Muscle of back (tissue), 13 donors: ENCODE measurements around the gene SSX2IP. TPM values are rescaled to one million over a fixed set of nuclear protein-coding genes. Genes with fewer than 3 reads are reported as not detected.
"Not testable (repeated sequence)": the region's sequence is repeated elsewhere in the genome, so short reads cannot be mapped to it uniquely, and the experiment has no call there.

Experiments
- DNase-seq, 3 donors: peaks; one replicate each; pipeline versions ENCODE4 v3.0.0 to v3.0.0-alpha.2; 2013
- long read RNA-seq, 9 donors: transcript quantifications; one replicate each; lab custom pipeline, GENCODE V29; 2026
- polyA plus RNA-seq, 10 donors: library from polyadenylated mRNA; unstranded; fragments of 120-200 nt; gene quantifications; one replicate each; pipeline ENCODE4 v1.2.1, GENCODE V29; 2013; ENCODE audit not compliant: insufficient read length in 10 of 10

Gene SSX2IP, protein sequence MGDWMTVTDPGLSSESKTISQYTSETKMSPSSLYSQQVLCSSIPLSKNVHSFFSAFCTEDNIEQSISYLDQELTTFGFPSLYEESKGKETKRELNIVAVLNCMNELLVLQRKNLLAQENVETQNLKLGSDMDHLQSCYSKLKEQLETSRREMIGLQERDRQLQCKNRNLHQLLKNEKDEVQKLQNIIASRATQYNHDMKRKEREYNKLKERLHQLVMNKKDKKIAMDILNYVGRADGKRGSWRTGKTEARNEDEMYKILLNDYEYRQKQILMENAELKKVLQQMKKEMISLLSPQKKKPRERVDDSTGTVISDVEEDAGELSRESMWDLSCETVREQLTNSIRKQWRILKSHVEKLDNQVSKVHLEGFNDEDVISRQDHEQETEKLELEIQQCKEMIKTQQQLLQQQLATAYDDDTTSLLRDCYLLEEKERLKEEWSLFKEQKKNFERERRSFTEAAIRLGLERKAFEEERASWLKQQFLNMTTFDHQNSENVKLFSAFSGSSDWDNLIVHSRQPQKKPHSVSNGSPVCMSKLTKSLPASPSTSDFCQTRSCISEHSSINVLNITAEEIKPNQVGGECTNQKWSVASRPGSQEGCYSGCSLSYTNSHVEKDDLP
- polyA plus RNA-seq: 10 to 100 TPM; 11.3 to 22.7 (median 15.4) TPM
- long read RNA-seq, donor 1, full-length matches to known transcripts: 4 of 4 reads
- long read RNA-seq, donor 1, partial matches to known transcripts: 0 of 4 reads
- long read RNA-seq, donor 1, other reads (novel, unspliced or antisense): 0 of 4 reads
- long read RNA-seq, donor 2: 0 reads
- long read RNA-seq, donor 3: 0 reads
- long read RNA-seq, donor 4: 0 reads
- long read RNA-seq, donor 5, full-length matches to known transcripts: 4 of 4 reads
- long read RNA-seq, donor 5, partial matches to known transcripts: 0 of 4 reads
- long read RNA-seq, donor 5, other reads (novel, unspliced or antisense): 0 of 4 reads
- long read RNA-seq, donor 6: 0 reads
- long read RNA-seq, donor 7, full-length matches to known transcripts: 2 of 2 reads
- long read RNA-seq, donor 7, partial matches to known transcripts: 0 of 2 reads
- long read RNA-seq, donor 7, other reads (novel, unspliced or antisense): 0 of 2 reads
- long read RNA-seq, donor 8: 0 reads
- long read RNA-seq, donor 9: 0 reads

DNA sequence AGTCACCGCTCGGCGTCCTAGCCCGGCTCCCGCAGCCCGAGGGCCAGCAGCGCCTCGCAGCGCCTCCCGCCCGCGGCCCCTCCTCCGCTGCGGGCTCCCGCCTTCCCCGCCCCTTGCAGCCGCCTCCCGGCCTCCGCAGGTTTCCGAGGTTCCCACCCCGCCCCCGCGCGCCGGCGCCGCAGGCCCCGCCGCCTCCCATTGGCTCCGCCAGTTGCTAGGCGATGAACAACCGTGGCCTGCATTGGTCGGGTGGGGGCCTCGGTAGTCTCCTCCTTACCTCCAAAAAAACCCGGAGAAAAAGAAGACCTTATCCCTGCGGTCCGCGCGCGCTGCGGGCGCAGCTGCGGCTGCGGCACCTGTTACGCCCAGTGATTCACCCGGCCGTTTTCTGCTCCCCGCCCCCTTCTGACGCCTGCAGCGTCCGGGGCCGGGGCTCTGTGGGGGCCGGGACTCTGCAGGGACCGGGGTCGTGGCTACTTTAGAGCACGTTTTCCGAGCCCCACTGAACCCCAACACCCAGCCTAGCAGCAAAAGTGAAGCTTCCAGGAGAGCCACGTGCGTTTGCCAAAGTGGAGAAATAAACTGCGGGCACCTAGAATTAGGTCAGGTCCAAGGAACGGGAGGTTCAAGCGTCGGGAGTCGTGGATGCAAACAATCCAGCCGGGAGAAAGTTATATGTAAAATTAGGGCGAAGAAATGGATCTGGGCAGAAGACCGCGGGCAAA, at the start of gene SSX2IP:
SSX2IP (minus strand) TSS at position 65 of the 725 bp plus-strand sequence. CDS start 19,242 bp downstream, outside the sequence.
- peak; percentile 96 to 98 (median 96) for DNase-seq

DNA sequence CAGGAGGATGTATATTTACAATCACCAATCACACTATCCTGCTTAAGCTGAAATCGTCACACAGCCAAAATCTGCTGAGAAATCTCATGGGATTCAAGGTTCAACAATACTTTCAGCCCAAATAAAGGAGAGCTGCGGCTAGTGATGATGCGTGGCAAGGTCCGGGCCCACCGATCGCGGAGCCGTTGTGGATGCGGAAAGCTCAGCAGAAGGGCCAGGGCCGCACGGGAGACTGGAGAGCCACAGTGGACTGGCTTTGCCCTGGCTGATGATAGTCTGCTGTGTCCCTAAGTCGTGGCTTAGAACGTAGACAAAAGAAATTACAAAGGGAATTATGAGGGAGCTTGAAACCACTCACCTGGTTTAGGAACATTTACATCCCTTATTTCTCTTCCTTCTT, 48.0 kb upstream of the SSX2IP start:
- no peak for DNase-seq

DNA sequence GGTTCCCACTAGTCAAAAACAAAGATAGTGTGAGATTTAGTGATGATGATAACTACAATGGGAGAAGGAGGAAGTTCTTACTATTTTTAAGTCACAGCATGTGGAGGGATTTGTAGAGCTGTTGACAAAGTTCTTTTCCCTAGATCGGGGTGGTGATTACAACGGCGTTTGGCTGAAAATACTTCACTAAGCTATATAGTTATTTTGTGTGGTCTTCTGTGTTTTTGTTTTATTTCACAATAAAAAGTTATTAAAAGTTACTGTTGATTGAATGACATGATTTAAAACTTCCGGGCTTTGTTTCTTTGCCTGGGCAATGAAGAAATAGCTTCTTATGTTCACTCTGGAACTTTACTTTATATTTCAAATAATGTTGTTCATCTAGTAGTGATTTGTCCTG, 47.3 kb upstream of the SSX2IP start:
- no peak for DNase-seq

DNA sequence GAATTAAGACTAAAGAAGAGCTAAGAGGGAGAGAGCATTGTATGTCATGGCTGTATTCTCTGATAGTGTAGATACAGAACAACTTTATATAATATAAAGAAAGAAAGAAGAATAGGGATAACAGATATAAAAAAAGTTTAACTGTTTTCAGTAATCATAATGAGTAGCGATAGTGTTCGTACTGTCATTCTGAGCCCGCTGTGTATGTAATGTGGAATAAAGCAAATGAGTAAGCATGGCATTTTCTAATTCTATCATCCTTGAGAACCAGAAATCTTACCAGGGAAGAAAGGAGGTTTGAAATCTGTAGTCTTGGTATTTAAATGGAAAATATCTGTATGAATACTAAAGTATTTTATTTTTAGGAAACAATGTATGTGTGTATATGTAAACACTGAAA, 46.7 kb upstream of the SSX2IP start:
- DNase-seq: no peak

DNA sequence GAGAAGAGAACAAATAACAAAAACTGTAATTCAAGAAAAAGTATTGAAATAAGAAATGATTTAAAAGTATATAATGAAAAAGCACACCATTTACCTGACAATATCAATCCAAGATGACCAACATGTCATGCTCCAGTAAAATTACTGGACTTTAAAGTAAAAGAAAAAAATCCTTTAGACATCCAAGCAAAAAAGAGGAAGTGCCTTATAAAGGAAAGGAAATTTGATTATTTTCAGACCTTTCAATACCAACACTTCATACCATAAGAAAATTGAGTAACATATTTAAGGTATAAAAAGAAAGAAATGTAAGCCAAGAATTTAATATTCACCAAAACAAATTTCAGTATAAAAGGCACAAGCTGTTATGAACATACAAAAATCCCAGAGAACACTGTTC, 46.2 kb upstream of the SSX2IP start:
- DNase-seq: no peak

DNA sequence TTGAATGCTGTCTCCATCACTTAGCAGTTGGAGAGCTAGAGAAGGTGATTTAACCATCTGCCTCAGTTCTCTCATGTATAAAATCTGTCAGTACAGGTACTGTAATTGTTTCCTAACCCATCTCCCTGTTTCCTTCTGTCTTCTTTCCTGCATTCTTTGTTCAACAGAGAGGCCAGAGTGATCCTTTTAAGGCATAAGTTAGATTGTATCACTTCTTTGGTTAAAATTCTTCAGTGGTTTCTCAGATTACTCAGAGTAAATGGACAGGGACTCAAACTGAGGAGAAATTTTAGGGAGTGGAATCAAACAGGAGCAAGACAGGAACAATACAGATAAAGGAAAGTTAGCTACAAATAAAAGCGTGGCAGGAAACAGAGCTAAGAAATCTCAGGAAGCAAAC, 45.2 kb upstream of the SSX2IP start:
- DNase-seq: no peak

DNA sequence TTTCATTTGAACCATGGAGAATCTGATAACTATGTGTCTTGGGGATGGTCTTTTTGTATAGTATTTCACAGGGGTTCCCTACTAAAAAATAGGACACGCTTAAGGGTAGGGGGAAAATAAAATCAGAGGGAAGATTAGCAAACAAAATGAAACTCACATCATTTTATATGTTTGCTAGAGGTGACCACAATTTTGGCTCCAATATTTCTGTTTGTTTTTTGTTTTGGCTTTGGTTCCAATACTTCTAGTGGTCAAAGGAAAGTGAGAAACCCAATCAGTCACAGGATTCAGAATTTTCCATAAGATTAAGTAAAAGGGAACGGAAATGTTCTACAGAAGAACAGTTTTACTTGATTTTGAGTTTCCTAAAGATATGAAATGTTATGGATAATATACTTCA, 42.3 kb upstream of the SSX2IP start:
- no peak for DNase-seq

DNA sequence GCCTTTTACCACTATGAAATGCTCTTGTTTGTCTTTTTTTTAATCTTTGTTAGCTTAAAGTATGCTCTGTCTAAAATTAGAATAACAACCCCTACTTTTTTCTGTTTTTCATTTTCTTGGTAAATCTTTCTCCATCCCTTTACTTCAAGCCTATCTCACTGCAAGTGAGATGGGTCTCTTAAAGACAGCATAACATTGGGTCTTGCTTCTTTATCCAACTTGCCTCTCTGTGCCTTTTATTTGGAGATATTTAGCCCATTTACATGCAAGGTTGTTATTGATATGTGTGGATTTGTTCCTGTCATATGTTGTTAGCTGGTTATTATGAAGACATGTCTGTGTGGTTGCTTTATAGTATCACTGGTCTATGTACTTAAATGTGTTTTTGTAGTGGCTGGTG, 41.3 kb upstream of the SSX2IP start:
- no peak for DNase-seq

DNA sequence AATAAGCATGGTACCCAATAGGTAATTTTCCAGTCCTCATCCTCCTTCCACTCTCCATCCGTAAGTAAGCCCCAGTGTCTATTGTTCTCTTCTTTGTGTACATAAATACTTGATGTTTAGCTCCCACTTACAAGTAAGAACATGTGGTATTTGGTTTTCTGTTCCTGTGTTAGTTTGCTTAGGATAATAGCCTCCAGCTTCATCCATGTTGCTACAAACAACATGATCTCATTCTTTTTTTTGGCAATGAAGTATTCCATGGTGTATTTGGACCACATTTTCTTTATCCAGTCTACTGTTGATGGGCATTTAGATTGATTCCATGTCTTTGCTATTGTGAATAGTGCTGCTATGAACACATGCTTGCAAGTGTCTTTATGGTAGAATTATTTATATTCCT, 37.5 kb upstream of the SSX2IP start:
- DNase-seq: peak in 1 of 3 donors; percentile 50

DNA sequence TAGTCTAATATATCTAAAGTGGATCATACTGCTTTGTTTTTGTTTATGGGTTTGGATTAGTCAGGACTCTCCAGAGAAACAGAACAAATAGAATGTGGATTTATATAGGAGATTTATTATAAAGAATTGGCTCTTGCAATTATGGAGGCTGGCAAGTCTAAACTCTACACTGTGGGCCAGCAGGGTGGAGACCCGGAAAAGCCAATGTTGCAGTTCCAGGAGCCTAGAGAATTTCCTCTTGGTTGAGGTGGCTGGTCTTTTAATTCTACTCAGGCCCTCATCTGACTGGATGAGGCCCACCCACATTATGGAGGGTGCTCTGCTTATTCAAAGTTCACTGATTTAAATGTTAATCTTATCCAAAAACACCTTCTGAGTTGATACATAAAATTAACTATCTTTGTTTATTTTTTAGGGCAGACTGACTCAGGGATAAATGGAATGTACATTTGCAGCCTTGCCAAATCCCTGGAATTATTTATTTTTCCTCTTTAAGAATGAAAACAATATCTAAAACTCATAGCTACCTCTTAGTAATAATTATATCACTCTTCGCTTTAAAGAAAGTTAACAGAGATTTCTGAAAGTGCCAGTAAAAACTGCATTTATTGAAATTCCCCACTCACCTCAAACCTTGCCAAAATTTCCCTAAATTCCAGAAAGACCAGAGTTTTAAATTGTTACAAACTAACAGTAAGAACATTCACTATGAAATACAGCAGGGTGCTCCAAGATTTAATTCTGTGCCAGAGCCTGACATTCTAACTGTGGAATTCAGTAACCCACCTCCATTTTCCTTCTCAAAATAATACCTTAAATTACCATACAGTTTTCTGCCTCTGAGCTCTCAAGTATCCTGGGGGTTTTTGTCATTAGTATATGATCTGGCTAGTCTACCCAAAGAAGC, 36.6 kb upstream of the SSX2IP start:
- DNase-seq: peak in 1 of 3 donors; percentile 53

DNA sequence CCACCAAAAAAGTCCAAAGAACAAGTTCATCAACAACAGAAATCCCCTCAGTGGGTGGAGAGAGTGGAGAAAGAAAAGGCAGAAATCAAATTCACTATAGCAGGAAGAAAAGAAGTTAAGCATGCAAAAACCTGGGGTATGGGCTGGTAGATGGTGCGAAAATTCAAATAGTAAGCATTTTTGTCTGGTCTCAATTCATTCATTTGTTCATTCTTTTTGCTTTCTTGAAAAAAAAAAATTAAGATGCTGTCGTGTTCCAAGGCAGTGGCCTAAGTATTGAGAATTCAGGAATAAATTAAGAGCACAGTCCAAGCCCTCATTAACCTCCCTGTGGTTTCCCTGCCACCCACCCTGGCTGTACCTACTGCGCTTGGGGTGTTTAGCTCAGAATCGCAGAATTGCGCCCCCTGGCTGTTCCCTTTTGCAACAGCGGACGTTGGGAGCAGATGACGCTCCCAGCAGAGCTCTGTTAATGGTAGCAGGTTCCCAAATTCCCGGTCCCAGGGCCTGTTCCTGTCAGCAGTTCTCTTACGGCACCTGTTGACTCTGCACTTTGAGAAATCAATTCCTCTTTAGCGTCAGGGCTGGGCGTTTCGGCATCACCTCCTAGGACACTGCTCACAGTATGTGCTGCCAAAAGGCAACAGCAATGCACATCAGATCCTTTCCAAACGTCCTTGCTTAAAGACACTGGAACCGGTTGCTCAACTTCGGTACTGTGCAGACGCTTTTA, 34.0 kb upstream of the SSX2IP start:
- no peak for DNase-seq

DNA sequence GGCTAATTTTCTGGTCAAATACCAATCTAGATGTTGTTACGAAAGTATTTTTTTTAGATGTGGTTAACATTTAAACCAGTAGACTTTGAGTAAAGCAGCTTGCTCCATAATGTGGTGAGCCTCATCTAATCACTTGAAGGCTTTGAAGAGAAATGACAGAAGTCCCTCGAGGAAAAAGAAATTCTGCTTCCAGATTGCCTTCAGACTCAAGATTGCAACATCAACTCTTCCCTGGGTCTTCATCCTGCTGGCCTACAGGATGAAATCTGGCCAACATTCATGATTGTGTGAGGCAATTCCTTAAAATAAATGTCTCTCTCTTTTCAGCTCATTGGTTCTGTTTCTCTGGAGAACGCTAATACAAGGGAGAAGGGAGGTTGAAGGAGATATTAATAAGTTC, 32.5 kb upstream of the SSX2IP start:
- peak in 2 of 3 donors; percentile 58 to 63 for DNase-seq

DNA sequence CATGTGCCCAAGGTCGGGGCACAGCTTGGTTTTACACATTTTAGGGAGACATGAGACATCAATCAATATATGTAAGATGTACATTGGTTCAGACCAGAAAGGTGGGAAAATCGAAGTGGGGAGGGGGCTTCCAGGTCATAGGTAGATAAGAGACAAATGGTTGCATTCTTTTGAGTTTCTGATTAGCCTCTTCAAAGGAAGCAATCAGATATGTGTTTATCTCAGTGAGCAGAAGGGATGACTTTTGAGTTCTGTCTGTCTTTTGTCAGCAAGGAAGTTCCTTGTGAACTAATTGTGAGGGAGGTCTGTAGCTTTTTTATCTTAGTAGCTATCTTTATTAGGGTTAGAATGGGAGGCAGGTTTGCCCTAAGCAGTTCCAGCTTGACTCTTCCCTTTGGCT, 31.6 kb upstream of the SSX2IP start:
- DNase-seq: not testable (repeated sequence)

DNA sequence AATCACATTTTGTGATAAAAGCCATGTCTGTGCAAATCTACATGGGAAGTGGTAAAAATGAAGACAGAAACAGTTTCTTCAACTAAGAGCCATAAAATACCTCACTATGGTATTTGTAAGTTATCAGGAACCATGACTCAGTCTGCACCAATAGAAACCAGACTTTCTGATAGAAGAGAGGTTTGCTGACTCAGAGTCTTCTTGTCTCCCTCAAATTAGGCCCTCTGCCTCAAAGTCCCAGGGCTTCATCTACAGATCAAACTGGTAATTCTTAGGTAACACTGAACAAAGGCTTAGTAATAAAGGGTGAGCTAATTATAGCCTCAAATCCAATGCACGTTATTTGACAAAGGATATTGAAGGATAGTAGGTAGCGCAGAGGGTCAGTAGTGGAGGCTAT, 30.9 kb upstream of the SSX2IP start:
- peak in 1 of 3 donors; percentile 56 for DNase-seq

DNA sequence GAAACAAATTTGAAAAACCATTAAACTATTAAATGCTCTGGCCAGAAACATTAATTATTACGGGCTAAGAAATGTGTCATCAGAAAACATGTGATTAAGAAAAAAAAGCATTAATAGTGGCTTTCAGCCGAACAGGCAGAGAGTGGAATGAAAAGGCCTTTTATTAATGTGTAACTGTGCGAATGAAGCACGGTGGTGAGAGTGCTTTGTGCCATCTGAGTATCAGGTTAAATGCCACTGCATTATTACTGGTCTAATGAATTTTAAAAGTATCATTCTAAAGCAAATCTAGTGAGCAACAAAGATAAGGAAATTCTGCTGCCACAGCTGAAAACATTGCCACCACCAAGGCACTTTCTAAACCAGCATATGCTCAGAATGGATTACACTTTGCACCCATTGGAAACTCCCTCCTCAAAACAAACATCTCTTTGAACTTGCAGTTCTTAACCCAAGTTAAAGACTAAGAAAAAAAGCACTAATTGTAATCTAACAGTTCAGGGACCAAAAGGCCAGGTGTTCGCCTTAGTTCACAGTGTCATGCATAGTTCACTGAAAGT, 30.0 kb upstream of the SSX2IP start:
- DNase-seq: no peak

DNA sequence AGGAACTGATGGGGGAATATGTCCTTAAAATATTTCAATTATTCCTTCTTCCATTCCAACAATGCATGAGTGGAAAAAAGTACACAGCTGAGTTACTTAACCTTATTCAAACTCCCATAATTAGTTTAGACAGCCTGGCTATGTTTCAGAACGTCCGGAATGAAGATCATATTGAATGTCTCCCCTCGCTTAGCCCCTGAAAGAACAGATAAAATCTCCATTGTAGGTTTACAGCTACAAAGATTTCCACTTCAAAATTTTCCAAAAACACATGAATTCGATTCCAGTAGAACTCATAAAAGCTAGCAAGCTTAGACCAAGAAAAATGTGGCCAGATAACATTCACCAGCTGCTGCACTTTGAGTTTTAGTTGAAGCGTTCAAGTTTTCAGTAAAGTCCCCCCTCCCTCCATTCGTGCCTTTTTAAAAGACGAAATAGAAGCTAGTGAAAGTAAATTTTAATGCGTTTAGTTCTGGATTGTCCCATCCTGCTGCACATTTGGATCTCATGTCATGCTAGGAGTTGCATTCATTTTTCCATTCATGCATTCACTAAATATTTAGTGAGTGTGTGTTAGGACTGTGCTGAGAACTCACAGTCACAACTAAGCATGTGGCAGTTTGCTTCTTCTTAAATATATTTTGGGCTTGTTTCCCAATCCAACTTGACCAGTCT, 29.4 kb upstream of the SSX2IP start:
- DNase-seq: peak in 2 of 3 donors; percentile 62 to 72

DNA sequence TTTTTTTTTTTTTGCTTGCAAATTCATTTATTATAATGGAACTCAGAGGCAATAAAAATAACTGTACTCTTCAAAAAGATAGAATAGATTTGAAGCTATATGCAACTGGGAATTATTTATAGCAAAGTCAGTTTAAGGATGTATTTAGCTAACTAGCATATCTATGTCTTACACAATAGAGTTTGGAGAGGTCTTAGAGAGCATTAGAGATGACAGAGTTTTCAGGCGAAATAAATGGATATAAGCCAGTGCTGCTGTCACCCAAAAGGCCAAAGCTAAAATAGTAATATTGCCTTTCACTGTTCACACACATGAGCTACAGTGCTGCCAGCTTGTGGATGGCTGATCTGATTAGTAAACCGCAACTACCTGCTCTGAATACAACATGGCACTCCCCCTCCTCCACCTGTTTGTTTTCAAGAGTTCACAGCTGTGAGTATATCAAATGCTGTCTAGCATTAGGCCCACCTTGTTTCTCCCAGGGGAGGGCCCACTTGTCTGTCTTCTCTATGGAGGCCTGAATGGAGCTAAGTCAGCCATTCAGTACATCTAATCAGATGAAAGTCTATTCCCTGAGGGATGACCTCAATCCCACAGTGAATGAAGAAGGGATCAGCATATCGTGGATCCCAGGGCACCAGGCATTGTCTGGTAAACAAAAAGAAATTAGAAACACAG, 25.2 kb upstream of the SSX2IP start:
- no peak for DNase-seq

DNA sequence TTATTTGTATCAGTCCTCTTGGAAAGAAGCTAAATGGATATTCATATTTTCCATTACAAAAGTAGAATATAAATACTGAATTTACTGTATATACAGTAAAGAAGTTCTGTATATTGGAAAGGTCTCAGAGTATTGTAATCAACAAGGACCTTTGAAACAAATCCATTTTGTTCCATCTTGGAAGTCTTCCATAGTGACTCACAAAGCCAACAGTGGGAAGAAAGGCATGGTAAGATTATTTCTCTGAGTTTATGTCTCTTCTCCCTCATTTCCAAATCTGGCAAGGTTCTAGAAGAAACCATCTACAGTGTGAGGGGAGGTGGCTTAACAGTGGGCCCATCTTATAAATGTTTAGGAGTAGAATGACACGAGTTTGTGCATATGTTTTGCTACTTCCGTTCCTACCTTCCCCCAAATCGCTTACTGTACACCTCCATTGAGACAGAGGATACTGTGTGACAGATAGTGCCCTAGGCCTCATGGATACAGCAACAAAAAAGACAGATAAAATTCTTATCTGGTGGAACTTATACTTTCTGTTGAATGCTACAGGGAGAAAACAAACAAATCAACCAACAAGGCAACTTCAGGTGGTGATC, 22.1 kb upstream of the SSX2IP start:
- peak in 2 of 3 donors; percentile 52 to 73 for DNase-seq
